Caki2 (cell line): ENCODE measurements around the gene SCP2. TPM values are rescaled to one million over a fixed set of nuclear protein-coding genes. Genes with fewer than 3 reads are reported as not detected.

Source experiments
- DNase-seq: peaks from one replicate; pipeline ENCODE4 v3.0.0-alpha.2; 2015; ENCODE audit warnings: low read depth
- in situ Hi-C: cut with HindIII; loops from 2 replicates; pipeline ENCODE4 v1.10.0; 2016; ENCODE audit warnings: low sequenced_read_pairs, low pct_unique_long_range_greater_than_20kb, mixed read lengths
- total RNA-seq: library from RNA; depleted of rRNA; stranded (reverse); fragments of >200 nt; shearing (Covaris generic); gene quantifications from 2 replicates; pipeline ENCODE4 v1.2.3, GENCODE V29; 2014; ENCODE audit warnings: low replicate concordance; rRNA removed

SCP2 gene
- total RNA-seq, 1 experiment from 2014 or later = 54.2 TPM

DNA sequence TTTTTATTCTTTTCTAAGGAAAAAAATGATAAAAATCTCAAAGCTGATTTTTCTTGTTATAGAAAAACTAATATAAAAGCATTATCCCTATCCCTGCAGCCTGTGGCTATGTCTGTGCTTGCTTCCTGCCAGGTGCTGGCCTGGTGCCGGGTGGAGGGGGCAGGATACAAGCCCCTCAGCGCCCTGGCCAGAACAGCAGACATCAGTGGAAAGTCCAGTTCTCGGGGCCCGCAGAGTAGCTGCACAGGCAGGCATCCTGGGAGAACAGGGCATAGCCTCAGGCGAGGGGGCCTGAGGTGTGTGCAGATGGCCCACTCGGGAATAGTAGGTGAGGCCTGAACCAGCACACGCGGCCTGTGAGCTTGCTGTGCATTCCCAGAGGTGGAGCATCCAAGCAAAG is 158.3 kb downstream of the SCP2 start:
- in situ Hi-C loops = no loop called here
- no peak for DNase-seq

DNA sequence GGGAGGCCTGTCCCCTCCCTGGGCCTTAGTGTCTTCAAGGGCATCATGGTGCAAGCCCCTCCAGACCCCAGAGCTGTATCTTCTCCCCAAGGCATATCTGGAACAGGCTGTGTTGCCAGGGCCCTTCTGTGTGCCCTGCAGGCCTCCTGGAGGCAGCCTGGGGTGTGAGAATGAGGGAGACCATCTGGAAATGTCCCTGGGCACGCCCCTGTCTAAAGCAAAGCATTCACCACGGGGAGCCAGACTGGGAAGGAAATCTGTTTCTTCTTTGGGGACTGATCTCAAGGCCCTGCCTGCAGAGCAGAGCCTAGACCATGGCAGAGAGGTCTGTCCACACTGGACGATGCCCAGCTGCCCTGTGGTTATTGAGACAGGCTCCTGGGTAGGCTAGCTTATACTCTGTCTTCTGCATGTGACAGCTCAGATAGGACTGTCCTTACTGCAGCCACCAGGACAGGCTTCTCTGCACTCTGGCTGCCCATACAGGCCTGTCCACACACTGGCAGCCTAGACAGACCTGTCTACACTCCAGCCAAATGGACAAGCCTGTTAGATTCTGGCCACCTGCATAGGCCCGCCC is 159.5 kb downstream of the SCP2 start:
- DNase-seq = no peak
- in situ Hi-C loops = no loop called here

DNA sequence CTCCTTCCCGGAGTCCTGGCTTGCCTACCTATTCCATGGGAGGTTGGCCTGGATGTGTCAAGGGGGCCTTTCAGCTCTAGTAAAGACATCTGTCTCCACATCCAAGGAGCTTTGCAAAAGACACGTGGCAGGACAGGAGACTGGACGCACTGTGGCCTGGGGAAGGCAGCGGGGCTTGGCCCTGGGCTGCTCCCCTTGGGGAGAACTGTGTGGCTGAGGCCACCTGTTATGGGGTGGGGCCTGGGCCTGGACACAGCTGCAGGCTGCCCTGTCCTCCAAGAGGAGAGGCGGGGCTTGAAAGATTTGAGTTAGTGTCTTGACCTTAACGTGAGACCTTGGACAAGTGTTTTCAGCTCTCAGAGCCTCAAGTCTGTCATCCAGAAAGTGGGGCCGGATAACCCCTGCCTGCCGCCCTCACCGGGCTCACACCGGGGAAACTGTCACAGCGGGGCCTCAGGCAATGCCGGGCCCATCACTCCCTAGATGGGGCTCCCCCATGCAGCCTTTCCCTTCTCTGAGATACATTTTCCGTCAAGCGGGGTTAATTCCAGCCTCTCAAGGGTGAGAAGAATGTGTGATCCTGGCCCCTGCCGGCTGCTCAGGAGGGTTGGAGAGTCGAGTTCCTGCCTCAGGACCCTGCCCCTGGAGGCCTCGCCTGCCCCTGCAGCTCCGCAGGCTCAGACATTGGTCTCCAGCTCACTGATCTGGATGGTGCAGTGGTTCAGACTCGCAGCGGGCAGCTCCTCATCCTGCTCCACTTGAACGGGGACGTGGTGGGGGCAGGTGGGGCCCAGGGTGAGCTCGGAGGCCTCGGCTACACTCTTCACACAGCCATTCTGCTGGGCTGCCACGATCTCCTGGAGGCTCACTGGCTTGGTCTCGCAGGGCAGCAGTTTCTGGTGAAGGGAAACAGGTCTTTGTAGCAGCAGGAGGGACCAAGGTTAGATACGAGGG is 160.5 kb downstream of the SCP2 start:
- no peak for DNase-seq
- in situ Hi-C loops = no loop called here

- DNase-seq = no peak
- in situ Hi-C loops = no loop called here
Observed at GRCh38 chr1:53088616-53089300, 161.7 kb downstream of the SCP2 start.

DNA sequence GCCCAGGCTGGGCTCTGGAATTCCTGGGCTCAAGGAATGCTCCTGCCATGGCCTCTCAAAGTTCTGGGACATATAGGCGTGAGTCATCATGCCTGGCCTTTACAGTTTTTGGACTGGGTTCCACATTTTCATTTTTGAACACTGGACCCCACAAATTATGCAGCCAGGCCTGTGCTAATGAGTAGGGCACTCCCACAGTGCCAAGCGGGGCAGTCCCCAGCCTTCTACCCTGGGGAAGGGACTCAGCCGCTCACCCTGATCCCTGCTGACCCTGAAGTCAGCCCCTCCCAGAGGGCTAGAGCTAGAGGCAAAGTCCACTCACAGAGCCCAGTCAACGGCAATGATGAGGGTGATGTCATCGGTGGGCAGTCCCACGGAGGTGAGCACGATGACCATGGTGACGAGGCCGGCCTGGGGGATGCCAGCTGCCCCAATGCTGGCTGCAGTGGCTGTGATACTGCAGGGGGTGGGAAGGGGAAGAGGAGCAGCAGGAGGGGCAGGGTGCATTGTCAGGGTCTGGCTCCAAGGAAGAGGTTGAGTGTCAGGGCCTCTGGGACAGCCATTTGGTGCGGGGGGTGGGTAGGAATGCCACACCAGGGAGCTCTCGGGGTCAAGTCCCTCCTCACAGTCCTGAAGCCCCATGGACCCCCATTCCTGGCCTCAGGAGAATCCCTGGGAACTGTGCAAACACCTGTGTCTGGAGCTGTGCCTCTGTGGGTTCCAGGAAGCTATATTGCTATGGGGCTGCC is 162.6 kb downstream of the SCP2 start:
- in situ Hi-C loops = no loop called here

DNA sequence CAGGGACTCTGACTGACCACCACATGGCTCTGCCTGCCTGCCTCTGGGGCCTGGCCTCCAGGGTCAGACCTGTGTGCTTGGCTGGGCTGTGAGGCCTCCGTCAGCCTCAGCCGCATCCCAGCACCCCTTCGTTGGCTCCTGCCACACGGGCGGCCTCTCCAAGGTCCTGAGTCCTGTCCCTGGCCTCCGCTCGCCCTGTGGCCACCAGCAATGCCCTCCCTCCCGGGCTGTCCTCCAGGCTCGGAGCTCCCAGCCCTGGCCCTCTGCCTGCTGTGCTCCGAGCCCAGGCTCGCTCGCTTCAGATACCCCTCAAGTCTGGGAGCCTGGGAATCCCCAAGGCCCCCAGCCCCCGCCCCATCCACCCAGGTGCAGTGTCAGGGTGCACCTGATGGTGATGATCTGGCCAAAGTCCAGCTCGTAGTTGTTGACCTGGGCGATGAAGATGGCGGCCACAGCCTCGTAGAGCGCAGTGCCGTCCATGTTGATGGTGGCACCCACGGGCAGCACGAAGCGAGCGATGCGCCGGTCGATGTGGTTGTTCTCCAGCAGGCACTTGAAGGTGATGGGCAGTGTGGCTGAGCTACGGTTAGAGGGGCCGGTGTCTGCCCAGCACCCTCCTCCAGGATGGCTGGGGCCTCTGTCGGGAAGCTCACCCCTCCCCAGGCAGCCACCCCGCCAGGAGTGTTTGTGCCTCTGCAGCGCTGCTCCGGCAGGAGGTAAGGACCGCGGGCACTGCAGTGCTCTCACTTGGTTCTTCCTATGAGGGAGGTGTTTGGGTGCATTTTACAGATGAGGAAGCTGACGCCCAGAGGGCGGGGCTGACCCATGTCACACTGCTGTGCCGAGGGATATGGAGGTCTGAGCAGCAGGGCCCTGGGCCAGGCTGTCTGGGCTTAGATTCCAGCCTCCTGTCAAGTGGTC is 163.4 kb downstream of the SCP2 start:
- in situ Hi-C loops = no loop called here
- no peak for DNase-seq

More for the DNA sequence above, 162.6 kb downstream of the SCP2 start:
- peak; percentile 19 for DNase-seq

GRCh38 chr1:53091841-53092645 is 165.0 kb downstream of the SCP2 start:
- DNase-seq = no peak
- in situ Hi-C loops = no loop called here

DNA sequence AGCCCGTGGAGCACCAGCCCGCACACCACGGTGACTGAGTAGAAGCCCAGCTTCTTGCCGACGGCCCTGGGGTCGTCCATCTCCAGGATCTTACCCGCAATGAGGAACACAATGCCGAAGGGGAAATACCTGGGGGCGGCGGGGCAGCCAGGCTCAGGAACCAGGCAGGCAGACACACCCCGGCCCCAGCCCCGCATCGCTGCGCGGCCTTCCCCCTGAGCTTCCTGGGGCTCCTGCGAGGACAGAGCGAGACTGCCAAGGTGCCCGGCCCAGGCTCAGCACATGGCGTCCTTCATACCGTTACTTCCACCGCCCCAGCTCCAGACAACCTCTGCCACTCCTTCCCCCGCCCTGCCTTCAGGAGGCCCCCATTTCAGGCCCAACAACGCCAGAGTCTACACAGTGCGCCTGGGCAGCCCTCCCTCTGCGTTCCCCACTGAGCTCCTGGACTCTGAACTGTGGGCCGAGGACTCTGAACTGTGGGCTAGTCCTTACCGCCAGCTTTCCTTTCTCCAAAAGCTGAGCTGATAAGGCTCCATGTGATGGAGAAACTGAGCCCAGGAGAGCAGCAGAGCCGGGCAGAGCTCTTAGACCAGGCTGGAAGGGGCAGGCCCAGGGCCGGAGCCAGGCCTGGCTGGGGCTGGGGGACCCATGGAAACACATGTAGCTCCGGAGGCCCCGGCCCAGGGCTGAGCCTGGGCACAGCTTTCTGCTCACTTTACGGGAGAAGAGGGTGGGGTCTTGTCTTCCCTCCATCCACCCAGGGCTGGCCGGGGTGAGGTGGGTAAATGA is 165.8 kb downstream of the SCP2 start:
- DNase-seq = no peak
- in situ Hi-C loops = no loop called here

DNA sequence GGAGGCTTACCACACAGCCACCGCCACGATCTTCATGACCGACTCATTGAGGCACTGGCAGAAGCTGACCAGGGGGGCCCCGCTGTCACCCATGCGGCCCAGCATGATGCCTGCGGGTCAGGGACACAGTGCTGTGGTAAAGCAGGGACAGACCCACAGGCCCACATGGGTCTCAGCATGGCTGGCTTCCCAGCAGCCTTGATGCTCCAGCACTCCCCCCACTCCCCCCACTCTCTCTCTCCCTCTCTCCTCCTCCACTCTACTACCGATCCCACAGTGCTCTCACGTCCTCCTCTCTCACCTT is 166.3 kb downstream of the SCP2 start:
- in situ Hi-C loops = no loop called here
- no peak for DNase-seq

- in situ Hi-C loops = no loop called here
- DNase-seq = no peak
Observed at GRCh38 chr1:53093778-53094532, 166.9 kb downstream of the SCP2 start.

- no peak for DNase-seq
- in situ Hi-C loops = no loop called here
Observed at GRCh38 chr1:53094533-53094919, 167.4 kb downstream of the SCP2 start.

Other genes starting within 250 kb of the SCP2 start
- 10.6 and 12.3 TPM in 2 replicates for gene COA7, start 228.9 kb upstream of the SCP2 start, total RNA-seq
- gene ZYG11B, start 200.8 kb upstream of the SCP2 start, total RNA-seq = 6.6 and 14.7 TPM in 2 replicates
- gene ZYG11A, start 84.5 kb upstream of the SCP2 start, total RNA-seq = 1.4 and 4.2 TPM in 2 replicates
- gene ECHDC2, start 5.5 kb upstream of the SCP2 start, total RNA-seq = 24.5 and 58.0 TPM in 2 replicates
- not detected in 2 replicates for gene PODN, start 134.9 kb downstream of the SCP2 start, total RNA-seq
- not detected in 2 replicates for gene SLC1A7, start 215.4 kb downstream of the SCP2 start, total RNA-seq